HG02884 (cell line): ENCODE data around the gene ANKHD1.

Experiments used
- ATAC-seq: cut with Tn5 transposase; IDR thresholded peaks from one replicate; pipeline ENCODE4 v1.9.1; 2021; ENCODE audit warnings: mild to moderate bottlenecking, moderate library complexity; ENCODE audit not compliant: unreplicated experiment

ANKHD1 gene

DNA sequence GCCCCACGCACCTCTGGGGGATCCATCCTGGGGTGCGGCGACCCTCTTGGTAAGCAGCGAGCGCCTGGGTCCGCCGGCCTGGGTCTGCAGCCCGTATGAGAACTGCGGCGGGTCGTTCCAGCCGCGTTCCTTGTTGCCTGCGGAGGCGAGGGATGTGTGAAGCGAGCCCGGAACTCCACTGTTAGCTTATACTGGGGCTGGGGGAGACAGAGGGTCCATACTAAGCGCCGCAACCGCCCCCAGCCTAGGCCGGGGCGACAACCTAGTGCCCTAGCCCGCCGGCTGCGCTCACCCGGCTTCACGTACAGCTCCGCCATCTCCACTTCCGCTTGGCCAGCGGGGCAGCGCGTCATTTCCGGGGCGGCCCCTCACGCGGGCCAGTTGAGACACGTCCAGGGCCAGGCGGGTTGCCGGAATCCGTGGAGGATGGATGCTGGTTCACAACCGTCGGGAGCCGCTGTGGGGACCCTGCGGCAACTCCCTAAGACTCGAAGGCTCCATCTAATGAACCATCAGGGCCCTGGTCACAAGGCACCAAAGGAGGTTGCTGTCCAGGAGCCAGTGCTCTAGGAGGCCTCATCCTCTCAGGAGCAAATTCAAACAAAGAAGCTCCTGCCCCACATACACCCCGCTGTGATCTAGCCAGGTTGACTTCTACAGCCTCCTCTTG is 155.6 kb downstream of the ANKHD1 start, which contains the start of gene SRA1:
Gene SRA1 (minus strand): TSS at position 338 of the 670 bp plus-strand sequence. CDS start 21 bp downstream, at position 317.
- ATAC-seq: peak; percentile 95

DNA sequence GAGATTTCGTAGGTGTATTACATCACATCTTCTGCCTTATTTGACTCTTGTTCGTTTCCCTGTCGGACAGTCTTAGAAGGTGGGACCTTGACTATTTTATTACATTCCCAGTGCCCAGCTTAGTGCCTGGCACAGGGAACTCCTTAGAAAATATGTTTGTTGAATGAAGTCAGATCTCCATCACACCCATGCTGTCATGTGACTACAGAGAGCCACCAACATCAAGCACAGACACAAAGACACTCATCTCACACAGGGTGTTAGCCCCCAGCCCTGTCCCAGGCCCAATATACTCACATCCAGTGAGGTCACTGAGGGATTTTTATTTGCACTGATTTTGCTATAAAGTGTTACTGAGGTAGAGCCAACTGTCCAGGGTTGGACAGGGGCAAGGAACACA is 156.3 kb downstream of the ANKHD1 start:
- no peak for ATAC-seq

DNA sequence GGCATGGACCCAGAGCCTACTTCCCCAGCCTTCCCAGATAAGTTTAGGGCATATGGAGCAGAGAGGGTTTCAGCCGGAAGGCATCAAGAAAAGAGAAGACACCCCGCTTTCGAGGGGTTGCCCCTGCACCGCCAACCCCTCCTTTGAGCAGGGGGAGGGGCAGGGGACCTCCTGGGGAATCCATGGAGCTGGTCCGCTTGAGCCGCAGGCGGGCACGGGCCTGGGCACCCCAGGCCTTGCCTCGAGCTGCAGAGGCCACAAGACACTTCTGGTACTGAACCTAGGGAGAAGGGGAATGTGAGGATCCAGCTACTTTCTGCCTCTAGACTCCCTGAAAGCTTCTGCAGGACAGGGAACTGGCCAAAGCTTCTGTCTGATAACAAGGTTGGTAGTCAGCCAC is 156.9 kb downstream of the ANKHD1 start:
- no peak for ATAC-seq

DNA sequence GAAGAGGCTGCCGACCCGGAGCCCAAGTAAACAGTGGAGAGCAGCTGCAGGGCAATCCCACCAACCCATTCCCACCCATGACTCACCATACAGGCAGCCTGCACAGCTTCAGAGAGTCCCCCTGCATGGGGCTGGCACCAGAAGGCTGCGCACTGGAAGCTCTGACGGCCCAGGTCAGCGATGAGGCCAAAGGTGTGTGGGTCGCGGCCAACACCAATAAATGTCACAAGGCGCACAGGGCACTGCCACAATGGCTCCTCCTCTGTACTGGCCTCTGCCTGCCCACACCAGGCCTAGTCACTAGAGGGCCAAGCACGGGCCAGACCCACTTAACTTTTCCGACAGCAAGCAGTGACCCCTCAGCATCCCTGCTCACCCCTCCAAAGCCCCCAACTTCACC is 158.6 kb downstream of the ANKHD1 start:
- no peak for ATAC-seq

DNA sequence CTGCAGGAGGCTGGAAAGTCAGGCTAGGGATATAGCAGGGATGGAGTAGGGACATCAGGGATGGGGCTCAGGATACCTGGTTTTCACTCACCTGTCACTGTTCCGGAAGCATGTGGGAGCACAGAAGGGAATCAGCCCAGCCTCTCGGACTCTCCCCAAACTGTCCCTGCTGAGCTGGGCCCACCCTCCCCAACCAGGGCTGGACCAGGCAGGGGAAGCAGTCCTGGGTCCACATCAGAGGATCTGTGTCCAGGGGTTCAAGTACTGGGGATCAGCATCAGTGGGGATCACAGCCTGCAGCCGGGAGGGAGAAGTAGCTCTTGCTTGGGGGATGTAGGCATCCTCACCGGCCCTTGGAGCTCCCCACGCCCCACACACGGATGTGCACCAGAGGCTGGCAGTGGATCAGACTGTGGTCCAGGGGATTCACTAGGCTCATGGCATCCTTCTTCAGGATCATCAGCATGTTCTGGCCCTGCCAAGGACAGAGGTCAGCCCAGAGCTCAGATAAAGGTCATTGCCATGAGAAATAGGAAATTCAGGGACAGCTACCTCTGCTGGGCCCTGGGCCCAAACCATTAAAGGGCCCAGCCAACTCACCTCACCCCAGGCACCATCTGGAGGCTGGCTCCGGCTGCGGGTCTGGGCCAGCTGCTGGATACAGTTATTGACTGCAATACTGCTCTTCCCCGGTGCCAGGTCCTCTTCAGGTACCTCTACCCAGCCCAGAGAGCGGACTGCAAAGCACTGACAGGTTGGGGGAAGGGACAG is 160.3 kb downstream of the ANKHD1 start:
- ATAC-seq: no peak

DNA sequence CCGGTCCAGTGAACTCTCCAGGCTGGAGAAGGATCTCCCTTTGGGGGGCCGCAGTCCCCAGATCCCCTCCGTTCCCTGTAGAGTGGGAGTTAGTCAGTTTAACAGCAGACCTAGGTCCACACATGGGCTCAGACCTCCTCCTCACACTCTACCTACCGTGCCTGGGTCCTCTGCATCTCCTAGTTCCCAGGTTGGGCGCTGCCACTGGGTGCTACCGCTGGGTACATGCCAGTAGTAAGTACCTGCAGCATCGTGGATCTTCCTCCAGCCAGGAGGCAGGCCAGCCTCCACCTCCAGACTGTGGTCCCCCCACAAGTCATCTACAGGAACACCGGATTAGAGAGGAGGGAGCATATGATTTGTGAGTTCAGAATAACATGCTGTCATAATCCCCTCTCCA is 162.0 kb downstream of the ANKHD1 start:
- no peak for ATAC-seq

DNA sequence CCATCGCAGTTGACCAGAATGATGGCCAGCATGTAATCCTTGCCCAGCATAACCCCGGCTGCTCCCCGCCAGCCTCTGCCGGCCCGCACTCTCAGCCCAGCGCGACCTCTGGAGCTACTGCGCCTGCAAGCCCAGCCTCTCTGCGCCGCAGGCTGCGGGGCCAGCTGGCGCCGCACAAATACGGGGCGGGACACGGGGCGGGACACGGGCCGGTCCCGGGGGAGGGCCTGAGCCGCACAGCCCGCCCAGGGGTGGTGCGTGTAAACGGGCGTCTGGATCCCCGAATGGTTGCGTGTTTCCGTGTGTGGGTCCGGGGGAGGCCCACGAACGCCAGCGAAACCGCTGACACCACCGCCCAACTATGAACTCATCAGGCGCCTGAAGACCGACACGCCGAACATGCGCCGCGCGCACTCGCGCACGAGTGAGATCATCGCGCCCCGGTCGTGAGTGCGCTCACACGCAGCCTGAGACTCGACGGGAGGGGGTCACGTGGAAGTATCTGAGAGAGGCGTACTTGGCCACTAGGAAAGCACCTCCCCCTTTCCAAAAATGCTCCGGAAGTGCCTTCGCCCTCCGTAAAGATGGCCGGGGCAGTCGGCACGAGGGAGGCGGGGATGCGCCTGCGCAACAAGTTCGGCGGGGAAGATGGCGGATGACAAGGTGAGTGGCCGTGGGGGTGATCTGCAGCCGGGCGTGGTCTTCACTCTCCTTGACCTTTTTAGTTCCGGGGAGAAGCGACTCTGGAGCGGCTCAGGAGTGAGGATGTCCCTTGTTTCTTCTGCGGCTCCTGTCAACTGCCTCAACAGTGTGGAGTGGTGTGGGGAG is 162.8 kb downstream of the ANKHD1 start, which contains the start of the genes APBB3 and SLC35A4:
Gene APBB3 (minus strand): TSS at position 403 of the 828 bp plus-strand sequence. CDS start 353 bp downstream, at position 50.
Gene SLC35A4 (plus strand): TSS at position 633 of the 828 bp plus-strand sequence. CDS start 2,342 bp downstream, outside the sequence.
- peak; percentile 83 for ATAC-seq

DNA sequence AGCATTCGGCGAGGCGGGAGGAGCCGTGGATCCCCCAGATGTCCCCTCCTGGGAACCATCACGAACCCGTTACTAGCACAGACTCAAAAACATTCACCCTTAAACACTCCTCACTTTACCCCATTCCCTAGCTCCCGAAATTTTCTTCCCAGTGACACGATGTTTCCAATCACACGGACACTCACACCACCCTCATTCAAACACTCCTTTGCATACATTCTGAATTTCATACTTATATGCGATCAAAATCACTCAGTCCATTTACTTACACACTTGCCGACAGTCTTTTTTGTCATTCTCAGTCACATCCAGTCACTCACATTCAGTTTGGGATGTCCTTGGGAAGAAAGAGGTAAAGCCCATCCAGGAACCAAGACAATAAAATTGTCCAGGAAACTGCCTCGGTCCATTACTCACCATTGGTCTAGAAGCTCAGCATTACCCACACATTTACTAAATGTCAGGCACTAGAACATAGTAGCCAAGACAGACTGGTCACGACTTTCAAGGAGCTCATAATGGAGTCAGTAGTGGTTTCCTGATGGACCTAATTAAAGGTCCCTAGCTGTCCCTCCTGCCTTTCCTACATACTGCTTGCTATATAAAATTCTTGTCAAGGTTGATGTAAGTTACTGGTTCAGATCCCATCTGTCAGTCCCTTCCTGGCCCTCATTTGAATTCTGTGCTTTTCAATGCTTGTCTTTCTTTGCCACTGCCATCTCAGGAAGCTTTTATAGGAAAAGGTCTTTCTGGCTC is 163.6 kb downstream of the ANKHD1 start:
- ATAC-seq: peak; percentile 2

DNA sequence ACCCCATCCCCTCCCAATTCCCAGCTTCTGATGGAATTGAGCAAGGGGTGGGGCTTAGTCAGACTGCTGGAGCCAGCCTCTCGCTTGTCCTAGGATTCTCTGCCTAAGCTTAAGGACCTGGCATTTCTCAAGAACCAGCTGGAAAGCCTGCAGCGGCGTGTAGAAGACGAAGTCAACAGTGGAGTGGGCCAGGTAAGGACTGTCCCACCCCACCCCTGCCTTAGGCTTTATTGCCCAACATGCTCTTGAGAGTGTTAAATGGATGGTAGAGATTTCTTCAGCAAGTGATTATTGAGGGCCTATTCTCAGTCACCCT is 164.1 kb downstream of the ANKHD1 start:
- no peak for ATAC-seq

DNA sequence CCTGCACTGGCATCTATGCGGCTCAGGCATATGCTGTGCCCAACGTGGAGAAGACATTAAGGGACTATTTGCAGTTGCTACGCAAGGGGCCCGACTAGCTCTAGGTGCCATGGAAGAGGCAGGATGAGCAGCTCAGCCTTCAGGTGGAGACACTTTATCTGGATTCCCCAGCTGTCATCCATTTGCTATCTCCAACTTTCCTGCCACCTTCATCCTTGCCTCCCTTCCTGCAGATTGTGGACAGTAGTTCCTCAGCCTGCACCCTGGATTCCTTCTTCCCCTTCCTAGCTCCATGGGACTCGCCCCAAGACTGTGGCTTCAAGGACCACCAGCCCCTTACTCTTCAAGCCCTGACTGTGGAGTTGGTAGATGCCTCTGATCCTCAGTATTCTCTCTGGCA is 165.0 kb downstream of the ANKHD1 start:
- ATAC-seq: no peak

DNA sequence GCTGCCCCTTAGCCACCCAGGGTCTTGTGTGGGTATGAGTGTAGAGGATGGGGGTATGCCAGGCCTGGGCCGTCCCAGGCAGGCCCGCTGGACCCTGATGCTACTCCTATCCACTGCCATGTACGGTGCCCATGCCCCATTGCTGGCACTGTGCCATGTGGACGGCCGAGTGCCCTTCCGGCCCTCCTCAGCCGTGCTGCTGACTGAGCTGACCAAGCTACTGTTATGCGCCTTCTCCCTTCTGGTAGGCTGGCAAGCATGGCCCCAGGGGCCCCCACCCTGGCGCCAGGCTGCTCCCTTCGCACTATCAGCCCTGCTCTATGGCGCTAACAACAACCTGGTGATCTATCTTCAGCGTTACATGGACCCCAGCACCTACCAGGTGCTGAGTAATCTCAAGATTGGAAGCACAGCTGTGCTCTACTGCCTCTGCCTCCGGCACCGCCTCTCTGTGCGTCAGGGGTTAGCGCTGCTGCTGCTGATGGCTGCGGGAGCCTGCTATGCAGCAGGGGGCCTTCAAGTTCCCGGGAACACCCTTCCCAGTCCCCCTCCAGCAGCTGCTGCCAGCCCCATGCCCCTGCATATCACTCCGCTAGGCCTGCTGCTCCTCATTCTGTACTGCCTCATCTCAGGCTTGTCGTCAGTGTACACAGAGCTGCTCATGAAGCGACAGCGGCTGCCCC is 165.6 kb downstream of the ANKHD1 start:
- no peak for ATAC-seq

DNA sequence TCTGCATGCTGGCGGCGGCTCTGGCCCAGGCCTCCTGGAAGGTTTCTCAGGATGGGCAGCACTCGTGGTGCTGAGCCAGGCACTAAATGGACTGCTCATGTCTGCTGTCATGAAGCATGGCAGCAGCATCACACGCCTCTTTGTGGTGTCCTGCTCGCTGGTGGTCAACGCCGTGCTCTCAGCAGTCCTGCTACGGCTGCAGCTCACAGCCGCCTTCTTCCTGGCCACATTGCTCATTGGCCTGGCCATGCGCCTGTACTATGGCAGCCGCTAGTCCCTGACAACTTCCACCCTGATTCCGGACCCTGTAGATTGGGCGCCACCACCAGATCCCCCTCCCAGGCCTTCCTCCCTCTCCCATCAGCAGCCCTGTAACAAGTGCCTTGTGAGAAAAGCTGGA is 166.2 kb downstream of the ANKHD1 start:
- no peak for ATAC-seq

DNA sequence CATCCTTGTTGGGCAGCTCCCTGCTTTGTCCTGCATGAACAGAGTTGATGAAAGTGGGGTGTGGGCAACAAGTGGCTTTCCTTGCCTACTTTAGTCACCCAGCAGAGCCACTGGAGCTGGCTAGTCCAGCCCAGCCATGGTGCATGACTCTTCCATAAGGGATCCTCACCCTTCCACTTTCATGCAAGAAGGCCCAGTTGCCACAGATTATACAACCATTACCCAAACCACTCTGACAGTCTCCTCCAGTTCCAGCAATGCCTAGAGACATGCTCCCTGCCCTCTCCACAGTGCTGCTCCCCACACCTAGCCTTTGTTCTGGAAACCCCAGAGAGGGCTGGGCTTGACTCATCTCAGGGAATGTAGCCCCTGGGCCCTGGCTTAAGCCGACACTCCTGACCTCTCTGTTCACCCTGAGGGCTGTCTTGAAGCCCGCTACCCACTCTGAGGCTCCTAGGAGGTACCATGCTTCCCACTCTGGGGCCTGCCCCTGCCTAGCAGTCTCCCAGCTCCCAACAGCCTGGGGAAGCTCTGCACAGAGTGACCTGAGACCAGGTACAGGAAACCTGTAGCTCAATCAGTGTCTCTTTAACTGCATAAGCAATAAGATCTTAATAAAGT is 166.9 kb downstream of the ANKHD1 start:
- no peak for ATAC-seq

DNA sequence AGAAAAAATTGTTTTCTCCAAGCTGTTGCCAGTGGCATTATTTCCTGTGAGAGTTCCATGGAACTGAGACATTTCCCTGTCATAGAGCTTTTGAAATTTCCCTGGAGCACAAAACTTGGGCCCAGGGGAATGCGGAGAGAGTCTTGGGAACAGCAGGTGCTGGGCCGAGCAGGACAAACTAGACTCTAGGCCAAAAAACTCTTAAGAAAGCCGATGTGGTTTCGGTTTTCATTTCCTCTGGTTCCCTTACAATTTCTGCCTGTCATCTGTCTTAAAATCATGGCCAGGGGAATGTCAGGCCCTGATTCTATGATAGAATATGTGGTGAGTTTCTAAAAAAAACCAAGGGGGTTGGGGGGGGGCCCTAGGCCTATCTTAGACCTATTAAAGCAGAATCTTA is 167.6 kb downstream of the ANKHD1 start:
- ATAC-seq: no peak

DNA sequence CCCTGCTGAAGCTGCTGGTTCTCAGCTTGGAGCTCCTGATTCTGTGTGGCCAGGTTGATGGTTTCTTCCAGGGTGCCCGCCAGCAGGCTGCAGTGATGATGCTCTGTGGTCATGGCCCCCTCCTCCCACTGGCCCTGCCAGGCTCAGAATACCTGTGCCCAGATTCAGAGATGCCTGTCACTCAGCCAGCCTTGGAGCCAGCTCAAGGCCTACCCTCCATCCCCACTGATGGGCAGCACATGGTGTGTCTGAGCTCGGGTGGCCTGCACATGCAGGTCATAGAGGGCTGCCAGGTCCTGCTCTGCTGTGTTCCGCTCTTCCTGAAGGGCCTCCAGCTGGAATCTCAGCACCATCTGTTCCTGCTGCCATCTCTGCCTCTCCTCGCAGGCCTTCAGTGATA is 168.4 kb downstream of the ANKHD1 start:
- ATAC-seq: no peak

DNA sequence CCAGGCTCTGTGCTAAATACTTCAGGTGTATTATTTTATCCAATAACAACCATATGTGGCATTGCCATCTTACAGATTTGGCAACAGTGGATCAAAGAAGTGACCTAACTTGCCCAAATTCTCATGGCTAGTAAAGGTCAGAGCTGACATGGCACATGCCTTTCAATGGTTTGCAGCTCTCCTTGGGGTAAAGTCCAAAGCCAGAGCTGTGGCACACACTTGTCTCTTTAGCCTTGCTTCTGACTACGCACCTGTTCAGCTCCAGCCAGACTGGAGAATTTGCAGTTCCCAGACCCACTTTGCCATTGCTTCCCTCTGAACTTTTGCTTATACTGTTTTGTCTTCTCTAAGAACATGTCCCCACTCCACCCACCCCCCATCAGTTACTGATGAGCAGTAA is 168.9 kb downstream of the ANKHD1 start:
- no peak for ATAC-seq

DNA sequence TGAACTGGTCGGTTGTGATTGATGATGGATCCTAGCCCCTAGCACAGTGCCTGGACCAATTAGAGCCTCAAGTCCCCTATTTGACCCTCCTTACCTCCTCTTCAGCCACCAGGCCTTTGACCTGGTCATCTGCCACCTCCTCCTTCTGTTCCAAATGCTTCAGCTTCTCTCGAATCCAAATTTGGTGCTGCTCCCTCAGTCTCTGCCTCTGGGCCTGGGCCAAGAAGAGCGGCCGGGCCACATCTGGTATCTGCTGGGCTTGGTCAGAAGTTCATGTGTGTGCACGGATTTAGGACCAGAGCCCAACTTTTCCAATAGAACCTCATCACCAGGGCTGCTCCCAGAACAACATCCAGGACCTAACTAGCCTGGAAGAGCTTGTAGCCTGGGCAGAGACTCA is 169.5 kb downstream of the ANKHD1 start:
- no peak for ATAC-seq

DNA sequence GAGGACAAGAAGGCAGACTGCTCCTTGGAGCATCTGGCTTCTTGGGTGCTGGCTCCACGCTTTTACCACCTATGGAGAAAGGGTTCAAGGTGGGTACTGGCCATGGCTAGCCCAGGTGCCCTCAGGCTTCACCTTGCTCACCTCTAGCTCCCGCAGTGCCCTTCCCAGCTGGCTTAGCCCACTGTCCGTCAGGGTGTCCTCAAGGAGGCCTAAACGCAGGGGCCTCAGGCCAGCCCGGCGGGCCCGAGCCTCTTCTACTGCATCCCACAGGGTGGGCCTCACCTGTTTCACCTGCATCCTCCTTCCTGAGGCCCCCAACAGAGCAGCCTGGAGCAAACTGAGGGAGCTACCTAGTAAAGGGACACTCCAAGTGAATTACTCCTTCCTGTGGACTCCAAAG is 172.1 kb downstream of the ANKHD1 start:
- ATAC-seq: no peak

DNA sequence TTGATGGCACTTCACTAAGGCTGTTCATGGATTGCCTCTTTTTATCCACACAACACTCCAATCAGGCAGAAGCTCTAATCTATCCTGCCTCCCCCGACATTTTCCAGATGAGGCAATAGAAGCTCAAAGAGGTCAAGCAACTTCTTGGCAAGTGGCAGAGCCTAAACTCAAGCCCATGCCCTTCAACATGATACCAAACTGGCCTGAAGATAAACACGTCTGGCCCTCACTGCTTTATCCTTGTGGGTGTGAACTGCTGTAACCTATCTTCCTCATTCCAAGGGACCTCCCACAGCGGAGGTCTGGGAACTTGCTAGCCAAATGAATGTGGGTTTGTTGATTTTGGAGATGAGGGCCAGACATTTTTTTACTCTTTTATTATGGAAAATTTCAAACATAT is 172.5 kb downstream of the ANKHD1 start:
- ATAC-seq: no peak

DNA sequence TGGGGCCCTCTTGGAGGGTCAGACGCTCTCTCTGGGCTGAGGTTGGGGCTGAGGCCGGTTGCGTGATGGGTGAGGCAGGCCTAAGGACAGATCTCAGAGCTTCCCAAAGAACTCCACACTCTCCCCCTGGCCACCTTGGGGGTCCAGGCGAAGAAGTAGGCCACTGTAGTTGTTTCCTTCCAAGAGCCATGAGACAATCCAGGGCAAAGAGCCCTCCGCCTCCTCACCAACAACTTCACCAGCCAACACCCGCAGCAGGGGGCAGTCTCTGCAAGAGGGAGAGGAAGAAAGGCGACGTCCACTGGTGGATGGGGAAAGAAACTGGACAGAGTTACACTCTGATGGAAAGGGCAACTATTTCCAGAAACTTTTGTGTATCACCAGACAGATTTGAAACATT is 173.7 kb downstream of the ANKHD1 start:
- ATAC-seq: no peak
